ENCODE results near the gene GADD45GIP1. TPM values are rescaled to one million over a fixed set of nuclear protein-coding genes. Genes with fewer than 3 reads are reported as not detected.

Gene GADD45GIP1
- total RNA-seq, 1 experiment from 2014 or later: 36.7 TPM

DNA sequence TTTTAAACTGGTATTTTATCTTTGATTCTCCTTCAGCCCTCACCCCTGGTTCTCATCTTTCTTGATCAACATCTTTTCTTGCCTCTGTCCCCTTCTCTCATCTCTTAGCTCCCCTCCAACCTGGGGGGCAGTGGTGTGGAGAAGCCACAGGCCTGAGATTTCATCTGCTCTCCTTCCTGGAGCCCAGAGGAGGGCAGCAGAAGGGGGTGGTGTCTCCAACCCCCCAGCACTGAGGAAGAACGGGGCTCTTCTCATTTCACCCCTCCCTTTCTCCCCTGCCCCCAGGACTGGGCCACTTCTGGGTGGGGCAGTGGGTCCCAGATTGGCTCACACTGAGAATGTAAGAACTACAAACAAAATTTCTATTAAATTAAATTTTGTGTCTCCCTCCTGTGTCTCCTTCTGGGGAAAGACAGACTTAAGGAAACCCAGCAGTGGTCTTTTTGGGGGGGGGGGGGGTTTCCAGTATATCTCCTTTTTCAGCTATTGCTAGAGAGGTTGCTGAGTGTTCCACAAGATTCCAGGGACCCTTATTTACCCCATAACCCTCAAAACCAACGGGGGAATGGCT is 12.8 kb downstream of the GADD45GIP1 start:
- Histone ChIP-seq H3K4me3 (ENCODE audit: low read depth in 2 of 2, low read length in 2 of 2) (no peak overlapping the region), H3K9me3 (ENCODE audit: control insufficient read depth, insufficient read depth, low read depth, low read length) (no peaks in the 10 kb centered on the region), H3K27me3 (ENCODE audit: control insufficient read depth, insufficient read depth, low read length) (no peaks in the 10 kb centered on the region), H3K27ac (ENCODE audit: low read length) (peak overlapping the region; percentile 57; the same call in 1 of the 2 replicates), H3K36me3 (ENCODE audit: control insufficient read depth, insufficient read depth, low read length) (peaks cover 23% of the 10 kb centered on the region), H3K4me1 (ENCODE audit: control insufficient read depth, insufficient read depth, low read length) (peaks cover 25% of the 10 kb centered on the region)
- DNase-seq (ENCODE audit: low read depth, low spot score): no peak
- POLR2A ChIA-PET: no interaction called here
- TF ChIP-seq, protein P1, sequence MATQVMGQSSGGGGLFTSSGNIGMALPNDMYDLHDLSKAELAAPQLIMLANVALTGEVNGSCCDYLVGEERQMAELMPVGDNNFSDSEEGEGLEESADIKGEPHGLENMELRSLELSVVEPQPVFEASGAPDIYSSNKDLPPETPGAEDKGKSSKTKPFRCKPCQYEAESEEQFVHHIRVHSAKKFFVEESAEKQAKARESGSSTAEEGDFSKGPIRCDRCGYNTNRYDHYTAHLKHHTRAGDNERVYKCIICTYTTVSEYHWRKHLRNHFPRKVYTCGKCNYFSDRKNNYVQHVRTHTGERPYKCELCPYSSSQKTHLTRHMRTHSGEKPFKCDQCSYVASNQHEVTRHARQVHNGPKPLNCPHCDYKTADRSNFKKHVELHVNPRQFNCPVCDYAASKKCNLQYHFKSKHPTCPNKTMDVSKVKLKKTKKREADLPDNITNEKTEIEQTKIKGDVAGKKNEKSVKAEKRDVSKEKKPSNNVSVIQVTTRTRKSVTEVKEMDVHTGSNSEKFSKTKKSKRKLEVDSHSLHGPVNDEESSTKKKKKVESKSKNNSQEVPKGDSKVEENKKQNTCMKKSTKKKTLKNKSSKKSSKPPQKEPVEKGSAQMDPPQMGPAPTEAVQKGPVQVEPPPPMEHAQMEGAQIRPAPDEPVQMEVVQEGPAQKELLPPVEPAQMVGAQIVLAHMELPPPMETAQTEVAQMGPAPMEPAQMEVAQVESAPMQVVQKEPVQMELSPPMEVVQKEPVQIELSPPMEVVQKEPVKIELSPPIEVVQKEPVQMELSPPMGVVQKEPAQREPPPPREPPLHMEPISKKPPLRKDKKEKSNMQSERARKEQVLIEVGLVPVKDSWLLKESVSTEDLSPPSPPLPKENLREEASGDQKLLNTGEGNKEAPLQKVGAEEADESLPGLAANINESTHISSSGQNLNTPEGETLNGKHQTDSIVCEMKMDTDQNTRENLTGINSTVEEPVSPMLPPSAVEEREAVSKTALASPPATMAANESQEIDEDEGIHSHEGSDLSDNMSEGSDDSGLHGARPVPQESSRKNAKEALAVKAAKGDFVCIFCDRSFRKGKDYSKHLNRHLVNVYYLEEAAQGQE (IDR thresholded peaks at IDR 0.05; ENCODE audit: insufficient read depth in 1 of 2, low read depth in 2 of 2, low read length in 1 of 2): no peak
- TF ChIP-seq, protein P2, sequence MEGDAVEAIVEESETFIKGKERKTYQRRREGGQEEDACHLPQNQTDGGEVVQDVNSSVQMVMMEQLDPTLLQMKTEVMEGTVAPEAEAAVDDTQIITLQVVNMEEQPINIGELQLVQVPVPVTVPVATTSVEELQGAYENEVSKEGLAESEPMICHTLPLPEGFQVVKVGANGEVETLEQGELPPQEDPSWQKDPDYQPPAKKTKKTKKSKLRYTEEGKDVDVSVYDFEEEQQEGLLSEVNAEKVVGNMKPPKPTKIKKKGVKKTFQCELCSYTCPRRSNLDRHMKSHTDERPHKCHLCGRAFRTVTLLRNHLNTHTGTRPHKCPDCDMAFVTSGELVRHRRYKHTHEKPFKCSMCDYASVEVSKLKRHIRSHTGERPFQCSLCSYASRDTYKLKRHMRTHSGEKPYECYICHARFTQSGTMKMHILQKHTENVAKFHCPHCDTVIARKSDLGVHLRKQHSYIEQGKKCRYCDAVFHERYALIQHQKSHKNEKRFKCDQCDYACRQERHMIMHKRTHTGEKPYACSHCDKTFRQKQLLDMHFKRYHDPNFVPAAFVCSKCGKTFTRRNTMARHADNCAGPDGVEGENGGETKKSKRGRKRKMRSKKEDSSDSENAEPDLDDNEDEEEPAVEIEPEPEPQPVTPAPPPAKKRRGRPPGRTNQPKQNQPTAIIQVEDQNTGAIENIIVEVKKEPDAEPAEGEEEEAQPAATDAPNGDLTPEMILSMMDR (IDR thresholded peaks at IDR 0.05): no peak
- TF ChIP-seq TCF7L2 (IDR thresholded peaks at IDR 0.05; ENCODE audit: low read depth, low read length) (no peak), SIN3A (IDR thresholded peaks at IDR 0.05; ENCODE audit: borderline replicate concordance, insufficient read depth, low read depth, low read length) (no peak), POLR2AphosphoS5 (IDR thresholded peaks at IDR 0.05; ENCODE audit: low read depth, low read length) (no peak)
- intact Hi-C loops (cut with micrococcal nuclease; ENCODE audit: unreplicated experiment) (no loop called here), in situ Hi-C loops (cut with HindIII; ENCODE audit: low pct_unique_long_range_greater_than_20kb, low sequenced_read_pairs) (no loop called here)
- CTCF ChIA-PET: no interaction called here
- BruUV-seq (replicated peaks): no TSS peak
- no peak for ATAC-seq

DNA sequence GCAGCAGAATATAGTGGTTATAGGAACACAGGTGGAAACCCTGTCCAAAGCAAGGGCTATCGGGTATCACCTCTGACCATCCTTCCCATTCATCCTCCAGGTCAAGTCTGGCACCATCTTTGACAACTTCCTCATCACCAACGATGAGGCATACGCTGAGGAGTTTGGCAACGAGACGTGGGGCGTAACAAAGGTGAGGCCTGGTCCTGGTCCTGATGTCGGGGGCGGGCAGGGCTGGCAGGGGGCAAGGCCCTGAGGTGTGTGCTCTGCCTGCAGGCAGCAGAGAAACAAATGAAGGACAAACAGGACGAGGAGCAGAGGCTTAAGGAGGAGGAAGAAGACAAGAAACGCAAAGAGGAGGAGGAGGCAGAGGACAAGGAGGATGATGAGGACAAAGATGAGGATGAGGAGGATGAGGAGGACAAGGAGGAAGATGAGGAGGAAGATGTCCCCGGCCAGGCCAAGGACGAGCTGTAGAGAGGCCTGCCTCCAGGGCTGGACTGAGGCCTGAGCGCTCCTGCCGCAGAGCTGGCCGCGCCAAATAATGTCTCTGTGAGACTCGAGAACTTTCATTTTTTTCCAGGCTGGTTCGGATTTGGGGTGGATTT is 13.5 kb downstream of the GADD45GIP1 start:
- Histone ChIP-seq H3K36me3 (ENCODE audit: control insufficient read depth, insufficient read depth, low read length) (peaks cover 27% of the 10 kb centered on the region), H3K27ac (ENCODE audit: low read length) (no peak overlapping the region), H3K4me1 (ENCODE audit: control insufficient read depth, insufficient read depth, low read length) (peaks cover 25% of the 10 kb centered on the region), H3K27me3 (ENCODE audit: control insufficient read depth, insufficient read depth, low read length) (no peaks in the 10 kb centered on the region), H3K4me3 (ENCODE audit: low read depth in 2 of 2, low read length in 2 of 2) (no peak overlapping the region), H3K9me3 (ENCODE audit: control insufficient read depth, insufficient read depth, low read depth, low read length) (no peaks in the 10 kb centered on the region)
- intact Hi-C loops (cut with micrococcal nuclease; ENCODE audit: unreplicated experiment): no loop called here
- DNase-seq (ENCODE audit: low read depth, low spot score): no peak
- ChIA-PET POLR2A (no interaction called here), CTCF (interaction anchor here (0.6 kb wide), 1 partner anchor 486 kb away, joined by 9 read pairs; no protein-coding TSS in a partner anchor)
- ATAC-seq: no peak
- no peak for TF ChIP-seq TCF7L2 (IDR thresholded peaks at IDR 0.05; ENCODE audit: low read depth, low read length)
- TF ChIP-seq, protein P2 (IDR thresholded peaks at IDR 0.05): no peak
- BruUV-seq (replicated peaks): TSS peak; percentile 37
- in situ Hi-C loops (cut with HindIII; ENCODE audit: low pct_unique_long_range_greater_than_20kb, low sequenced_read_pairs): no loop called here

All from Panc1 (cell line).